Measurements from ENCODE around the gene MPV17L.
"Not testable (repeated sequence)": the region's sequence is repeated elsewhere in the genome, so short reads cannot be mapped to it uniquely, and the experiment has no call there.

The MPV17L gene

GRCh38 chr16:15415511-15415985 lies 20.0 kb downstream of the MPV17L start:
- FAIRE-seq, result no peak

GRCh38 chr16:15417197-15417596 lies 21.6 kb downstream of the MPV17L start:
- FAIRE-seq, result no peak

- FAIRE-seq, result no peak
Measured at GRCh38 chr16:15418206-15418605, 22.7 kb downstream of the MPV17L start.

- not testable (repeated sequence) for FAIRE-seq
Measured at GRCh38 chr16:15421696-15422095, 26.1 kb downstream of the MPV17L start.

- no peak for FAIRE-seq
Measured at GRCh38 chr16:15422222-15422621, 26.7 kb downstream of the MPV17L start.

- no peak for FAIRE-seq
Measured at GRCh38 chr16:15425861-15426260, 30.3 kb downstream of the MPV17L start.

- no peak for FAIRE-seq
Measured at GRCh38 chr16:15426796-15427195, 31.2 kb downstream of the MPV17L start.

- FAIRE-seq, result no peak
Measured at GRCh38 chr16:15427648-15428239, 32.2 kb downstream of the MPV17L start.

- FAIRE-seq, result not testable (repeated sequence)
Measured at GRCh38 chr16:15430884-15431283, 35.3 kb downstream of the MPV17L start.

- FAIRE-seq, result no peak
Measured at GRCh38 chr16:15434079-15434424, 38.5 kb downstream of the MPV17L start.

- FAIRE-seq, result no peak
Measured at GRCh38 chr16:15434425-15435215, 39.1 kb downstream of the MPV17L start, which contains the start of gene BMERB1. TSS of gene BMERB1 (plus strand) at chr16:15434588. CDS start at chr16:15434654, 66 bp downstream.

GRCh38 chr16:15435216-15435864 lies 39.8 kb downstream of the MPV17L start:
- no peak for FAIRE-seq

GRCh38 chr16:15439102-15439501 lies 43.5 kb downstream of the MPV17L start:
- no peak for FAIRE-seq

GRCh38 chr16:15439521-15439920 lies 44.0 kb downstream of the MPV17L start:
- FAIRE-seq, result no peak

GRCh38 chr16:15440852-15441251 lies 45.3 kb downstream of the MPV17L start:
- no peak for FAIRE-seq

GRCh38 chr16:15442140-15442539 lies 46.6 kb downstream of the MPV17L start:
- FAIRE-seq, result not testable (repeated sequence)

GRCh38 chr16:15443753-15444152 lies 48.2 kb downstream of the MPV17L start:
- FAIRE-seq, result no peak

- FAIRE-seq, result no peak
Measured at GRCh38 chr16:15444264-15444663, 48.7 kb downstream of the MPV17L start.

GRCh38 chr16:15445450-15445849 lies 49.9 kb downstream of the MPV17L start:
- no peak for FAIRE-seq

GRCh38 chr16:15446901-15447300 lies 51.3 kb downstream of the MPV17L start:
- FAIRE-seq, result no peak

- FAIRE-seq, result no peak
Measured at GRCh38 chr16:15450624-15451023, 55.1 kb downstream of the MPV17L start.

GRCh38 chr16:15451098-15451731 lies 55.7 kb downstream of the MPV17L start:
- FAIRE-seq, result no peak

GRCh38 chr16:15452246-15452855 lies 56.8 kb downstream of the MPV17L start:
- no peak for FAIRE-seq

All from TTC549 (cell line).